GM12892 (cell line): ENCODE measurements around the gene KLK15.

Experiments
- POLR2A ChIP-seq: IDR thresholded peaks from 2 replicates; pipeline ENCODE4 v1.6.1; 2011; ENCODE audit warnings: low read depth, low read length, control low read depth
- TAF1 ChIP-seq: IDR thresholded peaks from 2 replicates; pipeline ENCODE4 v1.6.1; 2011; ENCODE audit warnings: low read depth, mild to moderate bottlenecking, control low read depth, low read length, borderline replicate concordance

- TF ChIP-seq POLR2A (peak; percentile 37), TAF1 (no peak)
These were observed 37.7 kb downstream of the KLK15 start for GRCh38 chr19:50795664-50796073.
